Measurements from ENCODE around the gene PLCB2.

The PLCB2 gene

GRCh38 chr15:40267670-40268069, 40.1 kb downstream of the PLCB2 start:
- no peak for DNase-seq

GRCh38 chr15:40266828-40267304, 40.9 kb downstream of the PLCB2 start:
- no peak for DNase-seq

GRCh38 chr15:40265875-40266274, 41.9 kb downstream of the PLCB2 start:
- no peak for DNase-seq

- peak; percentile 28 for DNase-seq
Measured at GRCh38 chr15:40265355-40265754, 42.4 kb downstream of the PLCB2 start.

- DNase-seq = no peak
Measured at GRCh38 chr15:40264321-40265153, 43.2 kb downstream of the PLCB2 start.

- DNase-seq = no peak
Measured at GRCh38 chr15:40263024-40263754, 44.5 kb downstream of the PLCB2 start.

GRCh38 chr15:40259021-40259420, 48.7 kb downstream of the PLCB2 start:
- DNase-seq = no peak

- DNase-seq = no peak
Measured at GRCh38 chr15:40258544-40258943, 49.2 kb downstream of the PLCB2 start.

GRCh38 chr15:40257656-40258450, 49.9 kb downstream of the PLCB2 start:
- DNase-seq = no peak

- DNase-seq = no peak
Measured at GRCh38 chr15:40256638-40257235, 51.0 kb downstream of the PLCB2 start.

- DNase-seq = no peak
Measured at GRCh38 chr15:40255033-40255432, 52.7 kb downstream of the PLCB2 start.

- DNase-seq = no peak
Measured at GRCh38 chr15:40254452-40254851, 53.3 kb downstream of the PLCB2 start.

- DNase-seq = no peak
Measured at GRCh38 chr15:40253167-40253790, 54.5 kb downstream of the PLCB2 start.

- DNase-seq = no peak
Measured at GRCh38 chr15:40252438-40253166, 55.1 kb downstream of the PLCB2 start.

GRCh38 chr15:40252141-40252437, 55.6 kb downstream of the PLCB2 start:
- DNase-seq = no peak

- no peak for DNase-seq
Measured at GRCh38 chr15:40251486-40252140, 56.1 kb downstream of the PLCB2 start.

GRCh38 chr15:40250771-40251483, 56.8 kb downstream of the PLCB2 start:
- no peak for DNase-seq

- DNase-seq = no peak
Measured at GRCh38 chr15:40250304-40250656, 57.5 kb downstream of the PLCB2 start.

- DNase-seq = no peak
Measured at GRCh38 chr15:40249477-40250303, 58.0 kb downstream of the PLCB2 start.

Measured in NCI-H1694 (cell line).